Suprapubic skin (tissue), 4 donors: ENCODE measurements around the gene ABCB11. TPM values are rescaled to one million over a fixed set of nuclear protein-coding genes. Genes with fewer than 3 reads are reported as not detected.

ENCODE experiments used
- DNase-seq, 2 donors: peaks; one replicate each; pipeline ENCODE4 v3.0.0-alpha.2; 2019; ENCODE audit warnings: low spot score in 2 of 2
- H3K27ac ChIP-seq: fragments of 200-600 bp; sonication (generic); one replicate; pipeline ENCODE4 v1.5.1; 2019
- H3K27me3 ChIP-seq: fragments of 200-600 bp; sonication (generic); one replicate; pipeline ENCODE4 v1.5.1; 2019
- H3K36me3 ChIP-seq: fragments of 200-600 bp; sonication (generic); one replicate; pipeline ENCODE4 v1.5.1; 2019
- H3K4me1 ChIP-seq: fragments of 200-600 bp; sonication (generic); one replicate; pipeline ENCODE4 v1.5.1; 2019
- H3K4me3 ChIP-seq: fragments of 200-600 bp; sonication (generic); one replicate; pipeline ENCODE4 v1.5.1; 2019; ENCODE audit warnings: mild to moderate bottlenecking
- H3K9me3 ChIP-seq: fragments of 200-600 bp; sonication (generic); one replicate; pipeline ENCODE4 v1.5.1; 2019
- CTCF ChIP-seq, 2 donors: fragments of 200-600 bp in 1 of 2; fragments of 450-650 bp in 1 of 2; sonication (generic) in 1 of 2; IDR thresholded peaks; one replicate each; pipeline ENCODE4 v1.5.1; 2016 to 2019; ENCODE audit warnings: antibody characterized with exemption in 2 of 2, mild to moderate bottlenecking in 1 of 2, moderate library complexity in 1 of 2
- EP300 ChIP-seq: sonication (generic); formaldehyde crosslinking; IDR thresholded peaks from one replicate; pipeline ENCODE4 v1.6.1; 2017; ENCODE audit warnings: antibody characterized with exemption
- POLR2A ChIP-seq, 2 donors: fragments of 450-650 bp; IDR thresholded peaks; one replicate each; pipeline ENCODE4 v1.6.1; 2017; ENCODE audit warnings: antibody characterized with exemption in 2 of 2, mild to moderate bottlenecking in 2 of 2, moderate library complexity in 2 of 2
- POLR2AphosphoS5 ChIP-seq, 3 donors: sonication (generic); formaldehyde crosslinking; IDR thresholded peaks; one replicate each; pipeline ENCODE4 v1.6.1; 2017; ENCODE audit warnings: antibody characterized with exemption in 3 of 3
- WGBS: methylation state at CpG from one replicate; pipeline ENCODE4 v1.1.5; 2018; 5-methylcytosine and 5-hydroxymethylcytosine counted together
- total RNA-seq, 4 donors: library from RNA; depleted of rRNA; stranded (reverse); fragments of >200 nt; gene quantifications; one replicate each; pipeline ENCODE4 v1.1.0, GENCODE V29; 2016

ABCB11 gene
- total RNA-seq, 4 donors from 2014 or later = 0.21 to 1.7 (median 0.28) TPM

GRCh38 chr2:169006665-169007064 is 24.5 kb downstream of the ABCB11 start:
- no peak for TF ChIP-seq POLR2A (IDR thresholded peaks at IDR 0.05)
- no peak for TF ChIP-seq POLR2AphosphoS5 (IDR thresholded peaks at IDR 0.05)
- no peak for TF ChIP-seq CTCF (IDR thresholded peaks at IDR 0.05)
- WGBS = 94% methylated on average over 5 of the region's 5 CpGs
- no peak for DNase-seq
- Histone ChIP-seq H3K27me3 (no peaks in the 10 kb centered on the region), H3K4me3 (no peak overlapping the region), H3K27ac (no peak overlapping the region), H3K36me3 (no peaks in the 10 kb centered on the region), H3K4me1 (no peaks in the 10 kb centered on the region), H3K9me3 (no peaks in the 10 kb centered on the region)

- H3K9me3 ChIP-seq = no peaks in the 10 kb centered on the region
- 49% methylated on average over 1 of the region's 1 CpG for WGBS
- H3K4me1 ChIP-seq = no peaks in the 10 kb centered on the region
- TF ChIP-seq POLR2A (IDR thresholded peaks at IDR 0.05) (no peak), POLR2AphosphoS5 (IDR thresholded peaks at IDR 0.05) (no peak), EP300 (no peak), CTCF (IDR thresholded peaks at IDR 0.05) (no peak)
- H3K27ac ChIP-seq = no peak overlapping the region
- no peaks in the 10 kb centered on the region for H3K27me3 ChIP-seq
- H3K4me3 ChIP-seq = no peak overlapping the region
- no peak for DNase-seq
- H3K36me3 ChIP-seq = no peaks in the 10 kb centered on the region
Observed at GRCh38 chr2:169005994-169006393, 25.1 kb downstream of the ABCB11 start.

- TF ChIP-seq POLR2AphosphoS5 (IDR thresholded peaks at IDR 0.05) (no peak), POLR2A (IDR thresholded peaks at IDR 0.05) (no peak), CTCF (IDR thresholded peaks at IDR 0.05) (no peak), EP300 (no peak)
- no peaks in the 10 kb centered on the region for H3K4me1 ChIP-seq
- H3K36me3 ChIP-seq = no peaks in the 10 kb centered on the region
- no peak overlapping the region for H3K27ac ChIP-seq
- H3K27me3 ChIP-seq = no peaks in the 10 kb centered on the region
- no peaks in the 10 kb centered on the region for H3K9me3 ChIP-seq
- no peak overlapping the region for H3K4me3 ChIP-seq
- DNase-seq = no peak
- 91% methylated on average over 4 of the region's 4 CpGs for WGBS
Observed at GRCh38 chr2:169005080-169005598, 26.0 kb downstream of the ABCB11 start.

GRCh38 chr2:169002161-169002738 is 28.9 kb downstream of the ABCB11 start:
- no peak overlapping the region for H3K4me3 ChIP-seq

More at GRCh38 chr2:169002161-169002738, 28.9 kb downstream of the ABCB11 start:
- TF ChIP-seq CTCF (IDR thresholded peaks at IDR 0.05) (no peak), EP300 (no peak), POLR2AphosphoS5 (IDR thresholded peaks at IDR 0.05) (no peak), POLR2A (IDR thresholded peaks at IDR 0.05) (no peak)
- peaks cover under 1% of the 10 kb centered on the region for H3K4me1 ChIP-seq
- H3K36me3 ChIP-seq = no peaks in the 10 kb centered on the region
- WGBS = 80% methylated on average over 3 of the region's 3 CpGs
- H3K9me3 ChIP-seq = no peaks in the 10 kb centered on the region
- DNase-seq = no peak
- H3K27ac ChIP-seq = no peak overlapping the region
- no peaks in the 10 kb centered on the region for H3K27me3 ChIP-seq
